Measurements from ENCODE around the gene C2CD2L.
A peak's percentile ranks its signal among the peaks of the same experiment; 100 is the strongest.
"Not testable (repeated sequence)": the region's sequence is repeated elsewhere in the genome, so short reads cannot be mapped to it uniquely, and the experiment has no call there.

Gene C2CD2L

DNA sequence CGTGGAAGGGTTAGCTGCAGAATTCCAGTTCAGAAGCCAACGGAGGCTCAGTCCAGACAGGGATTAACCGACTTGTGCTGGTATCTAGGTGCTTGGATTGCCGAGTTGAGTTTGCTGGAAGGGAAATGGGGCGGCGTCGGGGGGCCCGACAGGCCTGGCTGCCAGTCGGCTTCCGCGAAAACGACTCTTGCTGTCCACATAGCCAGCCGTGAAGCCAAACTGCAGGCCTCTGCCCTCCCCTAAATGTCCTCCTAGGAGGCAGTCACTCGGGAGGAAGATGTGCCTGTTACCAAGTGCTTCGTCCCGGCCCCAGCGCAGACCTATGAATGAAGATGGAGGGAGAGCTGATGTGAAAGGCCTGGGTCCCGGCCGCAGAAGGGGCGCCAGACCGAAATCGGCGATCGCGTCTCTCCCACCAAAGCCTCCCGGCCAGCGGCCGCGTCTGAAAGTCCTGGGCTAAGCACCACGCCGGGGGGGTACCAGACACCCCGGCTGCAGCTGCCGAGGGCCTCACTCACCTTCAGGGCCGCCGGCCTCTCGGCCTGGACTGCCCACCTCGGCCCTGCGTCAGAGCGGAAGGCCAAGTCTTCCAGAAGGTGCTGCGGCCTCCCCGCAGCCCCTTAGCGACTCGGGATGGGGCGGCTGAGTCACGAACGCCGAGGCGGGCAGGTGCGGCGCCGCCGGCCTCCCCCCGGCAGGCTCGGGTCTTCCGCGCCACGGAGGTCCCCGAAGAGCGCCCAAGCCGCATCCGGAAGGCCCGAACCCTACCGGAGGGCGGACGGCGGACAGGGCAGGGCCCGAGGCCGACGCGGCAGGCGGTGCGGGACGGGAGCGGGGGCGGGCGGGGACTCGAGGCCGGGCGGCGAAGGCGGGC lies 13.0 kb upstream of the C2CD2L start:
- DNase-seq: peak; percentile 65

DNA sequence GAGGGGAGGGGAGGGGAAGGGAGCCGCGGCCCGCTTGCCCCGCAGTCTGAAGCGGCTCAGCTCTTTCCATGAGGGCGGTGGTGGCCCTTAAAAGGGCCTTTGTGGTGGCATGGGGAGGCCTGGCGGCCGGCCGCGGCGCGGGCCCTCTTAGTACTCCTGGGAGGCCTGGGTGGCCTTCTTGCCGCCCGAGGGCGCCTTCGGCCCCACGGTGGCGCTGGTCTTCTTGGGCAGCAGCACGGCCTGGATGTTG lies 12.4 kb upstream of the C2CD2L start:
- DNase-seq: no peak

DNA sequence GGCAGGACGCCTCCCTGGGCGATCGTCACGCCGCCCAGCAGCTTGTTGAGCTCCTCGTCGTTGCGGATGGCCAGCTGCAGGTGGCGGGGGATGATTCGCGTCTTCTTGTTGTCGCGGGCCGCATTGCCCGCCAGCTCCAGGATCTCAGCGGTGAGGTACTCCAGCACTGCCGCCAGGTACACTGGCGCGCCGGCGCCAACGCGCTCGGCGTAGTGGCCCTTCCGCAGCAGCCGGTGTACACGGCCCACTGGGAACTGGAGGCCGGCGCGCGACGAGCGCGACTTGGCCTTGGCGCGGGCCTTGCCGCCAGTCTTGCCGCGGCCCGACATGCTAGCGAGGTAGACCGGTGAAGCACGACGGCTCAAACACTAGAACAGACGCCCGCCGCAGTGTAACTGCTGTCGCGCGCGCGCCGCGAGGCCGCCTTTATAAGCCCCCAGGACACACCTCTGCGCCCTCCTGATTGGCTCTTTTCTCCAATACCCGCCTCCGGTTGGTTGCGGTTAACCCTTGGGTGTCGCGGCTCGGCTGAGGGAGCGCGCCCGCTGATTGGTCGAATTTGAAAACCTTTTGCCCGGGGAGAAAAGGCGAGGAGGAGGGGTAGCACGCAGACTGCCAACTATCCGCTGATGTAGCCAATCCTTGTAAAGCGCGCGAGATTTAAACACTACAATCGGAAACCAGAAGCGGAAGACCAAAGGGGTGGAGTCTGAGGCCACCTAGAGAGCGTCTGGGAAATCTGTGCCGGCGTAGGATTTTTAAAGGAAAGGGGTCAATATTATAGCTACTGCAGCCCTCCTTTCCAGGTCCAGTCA lies 11.9 kb upstream of the C2CD2L start:
- DNase-seq: peak; percentile 99

DNA sequence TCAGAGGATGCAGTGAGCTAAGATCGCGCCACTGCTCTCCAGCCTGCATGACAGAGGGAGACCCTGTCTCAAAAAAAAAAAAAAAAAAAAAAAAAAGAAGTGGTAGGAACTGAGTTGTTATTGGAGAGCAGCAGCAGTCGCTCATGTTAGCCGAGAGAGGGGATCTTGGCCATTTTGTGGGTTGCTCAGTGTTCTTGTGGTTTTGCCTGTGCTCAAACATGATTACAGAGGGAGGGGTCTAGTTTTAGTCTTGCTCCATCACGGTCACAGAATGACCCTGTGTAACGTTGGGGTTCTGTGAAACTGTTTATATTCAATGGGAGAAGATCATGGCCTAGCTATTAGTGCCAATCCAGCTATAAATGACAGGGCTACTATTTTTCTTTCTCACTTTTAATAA lies 7.4 kb upstream of the C2CD2L start:
- DNase-seq: no peak

DNA sequence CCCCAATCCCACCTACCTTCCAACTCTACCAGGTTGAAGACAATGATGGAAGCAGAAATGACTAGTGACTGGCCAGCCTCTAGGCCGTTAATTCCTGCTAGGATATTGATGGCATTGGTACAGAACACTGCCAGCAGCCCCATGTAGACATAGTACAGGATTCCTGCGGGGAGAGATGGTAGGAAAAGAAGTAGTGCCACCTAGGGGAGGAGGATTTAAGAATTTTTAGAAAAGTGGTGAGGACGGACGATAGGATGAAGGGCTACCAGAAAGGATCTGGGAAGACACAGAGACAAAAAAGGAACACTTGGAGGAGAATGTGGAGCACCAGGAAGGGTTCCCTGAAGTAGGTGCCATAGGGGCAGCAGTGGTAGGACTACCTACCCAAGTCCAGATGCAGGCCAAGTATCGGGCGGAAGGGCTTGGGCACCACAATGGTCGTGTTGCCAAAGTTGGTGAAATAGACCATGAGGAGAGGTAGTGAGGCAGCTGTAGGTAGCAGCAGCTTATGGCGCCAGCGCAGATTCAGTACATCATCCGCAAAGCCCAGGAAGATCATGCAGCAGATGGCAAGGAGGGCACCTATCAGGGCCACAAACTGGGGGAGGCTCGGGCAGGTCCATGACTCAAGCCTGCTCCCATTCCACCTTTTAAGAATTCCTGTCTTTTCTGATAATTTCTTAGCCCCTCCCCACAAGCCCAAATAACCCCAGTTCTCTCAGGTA lies 6.7 kb upstream of the C2CD2L start:
- no peak for DNase-seq

DNA sequence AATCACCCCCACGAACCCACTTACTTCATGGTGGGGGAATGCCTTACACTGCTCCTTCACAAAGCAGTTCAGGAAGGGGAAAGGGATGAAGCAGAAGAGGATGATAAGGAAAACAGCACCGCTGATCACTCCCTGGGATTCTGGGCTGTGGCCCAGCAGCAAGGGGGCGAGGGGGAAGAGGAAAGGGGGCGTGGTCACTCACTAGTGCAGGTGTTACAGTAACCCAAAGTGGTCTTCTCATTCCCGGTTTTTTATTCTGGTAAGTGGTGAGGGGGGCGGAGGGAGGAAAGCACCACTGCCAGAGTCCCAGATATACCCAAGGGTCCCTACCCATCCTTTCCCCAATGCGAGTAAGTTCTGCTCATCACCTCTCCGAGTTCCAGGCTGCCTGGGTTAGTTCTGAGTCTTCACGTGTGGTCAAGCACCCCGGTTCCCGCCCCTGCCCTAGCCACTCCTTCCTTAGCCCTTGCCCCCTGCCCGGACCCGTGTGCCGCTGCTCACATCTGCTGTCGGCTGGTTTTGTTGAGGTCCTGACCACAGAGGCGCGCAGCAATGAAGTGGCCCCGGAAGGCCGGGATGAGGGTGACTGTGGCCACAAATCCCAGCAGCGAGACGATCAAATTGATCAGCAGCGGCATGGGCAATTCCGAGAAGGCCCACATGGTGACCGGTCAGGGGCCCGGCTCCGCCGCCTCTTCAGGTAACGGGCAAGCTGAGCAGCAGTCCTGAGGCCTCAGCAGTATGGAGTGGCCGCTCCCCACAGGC lies 6.0 kb upstream of the C2CD2L start:
- peak; percentile 61 for DNase-seq

DNA sequence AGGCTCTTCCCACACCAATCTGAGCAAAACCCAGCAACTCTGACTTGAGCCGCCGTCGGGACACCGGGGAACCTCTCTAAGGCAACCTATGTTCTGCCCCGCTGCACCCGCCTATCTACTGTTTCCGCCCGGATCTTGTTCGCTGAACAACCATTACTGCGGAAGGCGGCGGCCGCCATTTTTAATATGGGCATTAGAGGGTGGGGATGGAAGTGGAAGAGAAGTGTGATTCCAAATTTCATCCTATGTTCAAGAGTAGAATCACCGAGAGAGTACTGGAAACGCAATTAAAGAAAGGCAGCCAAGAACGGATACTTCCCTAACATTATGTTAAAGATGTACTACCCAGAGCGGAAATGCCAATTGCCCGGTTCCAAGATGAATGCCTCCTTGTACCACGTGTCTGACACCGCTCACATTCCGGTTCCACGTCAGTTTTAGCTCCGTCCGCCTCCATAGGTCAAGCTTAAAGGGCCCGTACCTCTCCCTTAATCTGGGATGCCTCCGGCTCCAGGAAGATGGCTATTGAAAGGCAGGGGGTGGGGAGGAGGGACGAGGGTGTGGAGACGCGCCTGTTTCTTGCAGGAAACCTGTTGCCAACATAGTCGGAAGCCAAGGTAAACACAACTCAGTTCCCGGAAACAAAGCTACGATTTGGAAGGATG lies 5.3 kb upstream of the C2CD2L start, which contains the start of gene DPAGT1:
TSS of gene DPAGT1 (minus strand) at position 95 of the 665 bp plus-strand sequence. CDS start 198 bp downstream, outside the sequence.
- DNase-seq: peak; percentile 91

DNA sequence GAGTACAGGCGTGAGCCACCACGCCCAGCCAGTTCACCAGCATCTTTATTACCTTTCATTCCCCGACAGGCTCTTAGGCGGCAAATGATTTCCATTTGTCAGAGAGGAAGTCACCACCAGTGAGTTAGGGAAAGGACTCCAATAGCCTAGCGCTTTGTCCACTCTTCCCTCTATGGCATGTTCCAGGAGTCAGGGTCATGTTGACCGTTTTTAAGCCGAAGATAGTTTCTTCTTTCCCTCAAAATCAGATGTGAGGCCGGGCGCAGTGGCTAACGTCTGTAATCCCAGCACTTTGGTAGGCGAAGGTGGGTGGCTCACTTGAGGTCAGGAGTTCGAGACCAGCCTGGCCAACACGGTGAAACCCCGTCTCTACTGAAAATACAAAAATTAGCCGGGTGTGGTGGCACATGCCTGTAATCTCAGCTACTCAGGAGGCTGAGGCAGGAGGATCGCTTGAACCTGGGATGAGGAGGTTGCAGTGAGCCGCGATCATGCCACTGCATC lies 3.9 kb upstream of the C2CD2L start:
- not testable (repeated sequence) for DNase-seq

DNA sequence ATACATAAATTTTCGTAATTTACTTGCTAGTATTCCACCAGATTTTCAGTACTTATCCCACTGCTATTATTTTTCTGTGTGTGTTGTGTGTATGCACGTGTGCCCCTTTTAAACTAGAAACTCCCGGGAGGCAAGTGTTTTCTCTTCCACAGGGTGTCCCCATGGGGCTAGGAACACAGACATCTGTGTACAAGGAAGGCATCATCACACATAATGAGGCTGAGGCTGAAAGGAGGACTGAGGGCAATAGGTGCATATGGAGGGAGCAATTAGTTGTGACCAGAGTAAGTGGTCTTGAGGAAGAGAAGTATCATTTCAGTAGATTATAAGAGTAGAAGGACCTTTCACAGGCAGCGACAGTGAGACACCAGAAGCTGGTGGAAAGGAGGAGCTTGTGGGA lies 3.4 kb upstream of the C2CD2L start:
- no peak for DNase-seq

DNA sequence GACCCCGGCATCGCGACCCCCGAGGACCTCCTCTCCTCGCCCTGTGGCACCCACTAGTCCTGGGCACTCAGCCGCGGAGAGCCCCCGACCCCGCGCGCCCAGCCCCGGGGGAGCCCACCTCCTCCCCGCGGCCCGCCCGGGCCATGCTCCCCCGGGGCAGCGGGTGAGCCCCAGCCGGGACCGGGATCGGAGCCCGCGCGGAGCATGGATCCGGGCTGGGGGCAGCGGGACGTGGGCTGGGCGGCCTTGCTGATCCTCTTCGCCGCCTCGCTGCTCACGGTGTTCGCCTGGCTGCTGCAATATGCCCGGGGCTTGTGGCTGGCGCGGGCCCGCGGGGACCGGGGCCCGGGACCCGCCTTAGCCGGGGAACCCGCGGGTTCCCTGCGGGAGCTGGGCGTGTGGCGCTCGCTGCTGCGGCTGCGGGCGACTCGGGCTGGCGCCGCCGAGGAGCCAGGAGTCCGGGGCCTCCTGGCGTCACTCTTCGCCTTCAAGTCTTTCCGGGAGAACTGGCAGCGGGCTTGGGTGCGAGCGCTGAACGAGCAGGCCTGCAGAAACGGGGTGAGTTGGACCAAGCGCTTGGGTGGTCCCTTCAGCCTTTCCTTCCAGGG lies 498 bp downstream of the C2CD2L start:
- DNase-seq: peak; percentile 28

DNA sequence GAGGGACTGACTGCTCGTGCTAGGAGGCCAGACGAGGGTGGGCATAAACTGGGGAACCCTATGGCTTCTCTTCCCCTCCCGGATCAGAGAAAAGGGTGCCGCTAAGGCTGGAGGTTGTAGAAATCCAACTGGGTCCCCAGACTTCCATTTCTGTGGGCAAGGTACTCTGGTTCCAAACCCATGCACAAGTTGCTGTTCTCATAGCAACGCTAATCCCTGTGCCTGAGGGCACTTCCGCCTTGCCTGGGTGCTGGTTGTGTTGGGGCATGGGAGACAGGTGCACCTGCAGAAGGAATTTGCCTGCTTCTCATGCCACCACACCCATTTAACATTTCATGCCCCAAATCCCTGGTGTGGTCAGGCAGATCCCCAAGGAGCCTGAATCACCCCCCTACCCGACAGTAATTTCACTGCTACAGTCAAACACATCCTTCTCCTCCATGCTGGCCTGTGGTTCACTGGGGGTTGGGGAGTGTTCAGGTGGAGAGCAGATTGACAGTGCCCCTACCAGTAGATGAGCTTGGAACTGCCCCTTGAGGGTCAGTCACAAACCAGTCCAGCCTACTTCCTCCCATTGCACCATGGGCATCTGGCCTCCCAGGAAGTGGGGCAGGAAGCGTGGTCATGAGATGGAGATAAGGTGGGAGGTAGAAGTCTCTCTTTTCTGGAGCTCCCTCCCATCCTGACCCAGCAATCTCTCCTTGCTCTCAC lies 1.2 kb downstream of the C2CD2L start:
- DNase-seq: peak; percentile 57

DNA sequence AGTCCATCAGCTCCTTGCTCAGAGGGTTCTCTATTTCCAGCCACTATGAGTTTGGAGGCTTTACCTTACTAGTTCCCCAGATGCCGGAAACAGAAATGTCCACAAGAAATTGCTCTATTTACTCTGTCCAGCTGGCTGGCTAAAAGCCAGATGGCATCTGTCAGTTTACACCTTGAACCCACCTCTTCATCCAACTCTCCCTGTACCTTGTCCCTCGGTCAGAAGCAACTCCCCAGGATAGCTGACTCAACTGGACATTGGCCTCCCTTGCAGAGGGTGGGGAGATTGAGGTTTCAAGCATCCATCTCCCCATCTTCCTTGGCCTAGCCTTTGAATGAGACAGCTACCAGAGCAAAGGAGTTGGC lies 1.7 kb downstream of the C2CD2L start:
- no peak for DNase-seq

DNA sequence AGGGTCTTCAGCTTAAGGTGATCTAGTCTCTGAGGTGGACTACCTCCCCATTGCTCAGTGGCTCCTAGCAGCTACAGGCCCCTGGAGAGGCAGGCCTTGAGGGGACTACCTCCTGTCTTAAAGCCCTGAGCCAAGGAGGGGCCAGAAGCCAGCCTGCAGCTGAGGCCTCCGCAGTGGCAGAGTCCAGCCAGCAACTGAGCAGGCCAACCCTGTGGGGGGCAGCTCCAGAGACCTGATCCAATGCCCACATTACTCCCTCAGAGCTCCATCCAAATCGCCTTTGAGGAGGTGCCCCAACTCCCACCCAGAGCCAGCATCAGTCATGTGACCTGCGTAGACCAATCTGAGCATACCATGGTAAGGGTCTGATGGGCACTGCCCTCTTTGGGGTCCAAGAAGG lies 2.7 kb downstream of the C2CD2L start:
- DNase-seq: no peak

DNA sequence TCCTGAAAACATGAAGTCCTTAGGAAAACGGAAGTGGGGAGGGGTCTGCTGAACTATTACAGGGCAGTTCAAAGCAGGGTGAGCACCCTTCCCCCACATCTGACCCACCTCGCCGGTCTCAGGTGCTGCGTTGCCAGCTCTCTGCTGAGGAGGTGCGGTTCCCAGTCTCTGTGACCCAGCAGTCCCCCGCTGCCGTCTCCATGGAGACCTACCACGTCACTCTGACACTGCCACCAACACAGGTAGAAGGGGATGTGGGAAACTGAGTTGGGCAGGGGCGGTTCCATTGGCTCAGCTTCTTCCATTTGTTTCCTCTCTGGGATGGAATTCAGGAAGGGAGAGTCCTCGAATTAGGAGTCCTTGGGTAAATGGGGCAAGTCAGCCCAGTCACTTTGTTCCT lies 3.3 kb downstream of the C2CD2L start:
- no peak for DNase-seq

DNA sequence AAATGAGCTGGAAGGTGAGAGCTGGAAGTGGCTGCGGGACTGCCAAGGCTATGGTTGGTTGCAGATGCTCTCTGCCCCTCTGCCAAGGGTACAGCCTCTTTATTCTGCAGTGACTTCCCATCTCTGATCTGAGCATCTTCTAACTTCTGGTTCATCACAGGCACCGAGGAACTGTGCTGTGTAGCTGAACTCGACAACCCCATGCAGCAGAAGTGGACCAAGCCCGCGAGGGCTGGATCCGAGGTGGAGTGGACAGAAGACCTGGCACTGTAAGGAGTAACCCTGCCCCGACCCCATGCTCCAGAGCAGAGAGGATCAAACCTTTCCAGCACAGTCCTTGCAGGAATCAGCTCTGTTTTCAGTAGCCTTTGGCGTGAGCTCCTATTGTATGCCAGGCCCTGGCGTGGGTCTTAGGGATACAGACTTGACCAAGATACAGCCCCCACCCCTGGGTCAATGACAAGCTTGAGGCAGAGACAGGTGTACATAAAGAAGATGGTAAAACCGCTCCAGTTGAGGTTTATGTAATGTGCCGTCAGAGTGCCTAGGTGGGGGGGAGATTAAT lies 4.3 kb downstream of the C2CD2L start:
- no peak for DNase-seq

DNA sequence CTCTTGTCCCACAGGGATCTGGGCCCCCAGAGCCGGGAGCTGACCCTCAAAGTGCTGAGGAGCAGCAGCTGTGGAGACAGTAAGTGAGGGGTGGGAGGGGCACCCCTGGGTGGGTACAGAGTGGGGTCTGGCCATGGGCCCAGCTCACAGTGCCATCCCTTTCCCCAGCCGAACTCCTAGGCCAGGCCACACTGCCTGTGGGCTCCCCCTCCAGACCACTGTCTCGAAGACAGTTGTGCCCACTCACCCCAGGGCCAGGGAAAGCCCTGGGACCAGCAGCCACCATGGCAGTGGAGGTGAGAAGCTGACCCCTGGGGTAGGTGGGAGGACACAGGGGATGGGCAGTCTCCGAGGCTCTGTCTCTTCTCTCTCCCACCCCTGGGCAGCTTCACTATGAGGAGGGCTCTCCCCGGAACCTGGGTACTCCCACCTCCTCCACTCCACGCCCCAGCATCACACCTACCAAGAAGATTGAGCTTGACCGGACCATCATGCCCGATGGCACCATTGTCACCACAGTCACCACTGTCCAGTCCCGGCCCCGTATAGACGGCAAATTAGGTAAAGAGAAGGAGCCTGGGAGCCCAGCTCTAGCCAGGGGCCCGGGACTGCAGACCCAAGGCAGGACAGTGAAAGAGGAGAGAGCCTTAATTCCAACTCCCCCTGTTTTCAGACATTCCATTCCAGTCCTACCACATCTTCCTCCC lies 5.3 kb downstream of the C2CD2L start:
- no peak for DNase-seq

DNA sequence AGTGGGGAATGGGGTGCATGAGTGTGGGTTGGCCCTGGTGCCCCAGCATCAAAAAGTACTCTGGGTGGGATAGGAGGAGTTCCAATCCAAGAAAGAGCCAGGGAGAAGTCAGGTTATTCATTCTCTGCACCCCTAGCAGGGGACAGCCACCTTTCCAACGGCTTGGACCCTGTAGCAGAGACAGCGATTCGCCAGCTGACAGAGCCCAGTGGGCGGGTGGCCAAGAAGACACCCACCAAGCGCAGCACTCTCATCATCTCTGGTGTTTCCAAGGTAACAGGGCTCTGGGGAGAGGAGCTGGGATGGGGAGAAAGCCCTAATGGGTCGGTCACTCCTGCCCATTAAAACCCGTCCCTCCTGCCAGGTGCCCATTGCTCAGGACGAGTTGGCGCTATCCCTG lies 6.6 kb downstream of the C2CD2L start:
- DNase-seq: no peak

DNA sequence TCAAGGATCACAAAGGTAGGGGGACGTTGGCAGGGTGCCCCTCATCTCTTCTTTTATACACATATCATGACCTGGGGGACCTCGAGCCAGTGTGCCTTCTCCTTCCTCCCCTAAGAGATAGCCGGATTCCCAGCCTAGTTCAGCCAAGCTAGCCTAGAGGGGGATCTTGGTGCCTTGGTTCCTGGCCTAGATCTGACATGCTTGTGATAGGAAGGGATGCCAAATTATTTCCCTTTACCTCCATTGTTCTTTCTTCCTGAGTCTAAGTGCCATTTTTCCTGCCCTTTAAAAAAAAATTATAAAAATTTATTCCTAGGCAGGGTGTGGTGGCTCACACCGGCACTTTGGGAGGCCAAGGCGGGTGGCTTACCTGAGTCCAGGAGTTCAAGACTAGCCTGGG lies 7.2 kb downstream of the C2CD2L start:
- no peak for DNase-seq

DNA sequence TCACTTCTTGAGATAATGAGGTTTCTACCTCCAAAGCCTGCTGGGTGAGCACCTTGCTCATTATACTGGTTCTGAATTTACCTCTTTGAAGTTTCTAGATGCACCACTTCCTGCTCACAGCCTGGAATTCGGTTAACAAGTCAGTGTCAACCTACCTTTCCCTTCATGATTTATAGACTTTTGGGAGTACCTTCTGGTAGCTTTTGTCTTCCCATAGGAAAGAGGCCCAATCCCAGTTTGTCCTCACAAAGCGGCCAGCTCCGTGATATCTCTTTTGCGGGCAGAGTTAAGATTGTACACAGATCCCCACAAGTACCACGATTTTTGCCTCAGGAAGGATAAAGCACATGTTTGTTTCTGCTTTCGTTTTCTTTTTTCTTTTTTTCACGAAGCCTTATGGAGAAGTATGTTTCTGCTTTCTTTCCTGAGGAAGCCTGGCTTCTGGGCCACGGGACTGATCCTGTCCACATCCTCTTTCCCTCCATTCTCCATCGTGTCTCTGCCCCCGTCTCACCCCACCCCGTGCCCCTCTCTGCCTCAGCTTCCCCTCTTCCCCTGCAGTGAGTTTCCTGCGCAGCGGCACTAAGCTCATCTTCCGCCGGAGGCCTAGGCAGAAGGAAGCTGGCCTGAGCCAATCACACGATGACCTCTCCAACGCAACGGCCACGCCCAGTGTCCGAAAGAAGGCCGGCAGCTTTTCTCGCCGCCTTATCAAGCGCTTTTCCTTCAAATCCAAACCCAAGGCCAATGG lies 8.5 kb downstream of the C2CD2L start:
- peak; percentile 47 for DNase-seq
